Calu3 (cell line): ENCODE results near the gene ATOH8. TPM values are rescaled to one million over a fixed set of nuclear protein-coding genes. Genes with fewer than 3 reads are reported as not detected.

Experiments
- BruUV-seq: library from RNA; stranded (reverse); fragments of 400-500 nt; replicated peaks from 2 replicates; lab custom pipeline; 2021; lab: Mats Ljungman, UMichigan
- CTCF ChIA-PET: fragments of 300-600 bp; sonication (Branson Sonifier 250); formaldehyde crosslinking; loops from one replicate; lab custom pipeline; 2022; ENCODE audit warnings: antibody characterized with exemption; lab: Charles Lee
- DNase-seq: peaks from one replicate; pipeline ENCODE4 v3.0.0; 2022
- H3K27ac Mint-ChIP-seq: one replicate; pipeline ENCODE4 v1.8.0; 2022; ENCODE audit warnings: mixed read lengths; ENCODE audit not compliant: unreplicated experiment
- H3K27me3 Mint-ChIP-seq: one replicate; pipeline ENCODE4 v1.8.0; 2022; ENCODE audit warnings: mixed read lengths; ENCODE audit not compliant: unreplicated experiment
- H3K36me3 Mint-ChIP-seq: one replicate; pipeline ENCODE4 v1.8.0; 2022; ENCODE audit warnings: mild to moderate bottlenecking, moderate library complexity, mixed read lengths; ENCODE audit not compliant: insufficient read depth, unreplicated experiment
- H3K4me1 Mint-ChIP-seq: one replicate; pipeline ENCODE4 v1.8.0; 2022; ENCODE audit warnings: mild to moderate bottlenecking, low read depth, mixed read lengths; ENCODE audit not compliant: unreplicated experiment
- H3K4me3 Mint-ChIP-seq: one replicate; pipeline ENCODE4 v1.8.0; 2022; ENCODE audit warnings: mild to moderate bottlenecking, low read depth, moderate library complexity, mixed read lengths; ENCODE audit not compliant: unreplicated experiment
- H3K9me3 Mint-ChIP-seq: one replicate; pipeline ENCODE4 v1.8.0; 2022; ENCODE audit warnings: low read depth, mixed read lengths; ENCODE audit not compliant: unreplicated experiment
- intact Hi-C: fragments of 100-400 bp; cut with micrococcal nuclease; formaldehyde crosslinking; loops from one replicate; pipeline ENCODE4 v1.10.0; 2022; ENCODE audit not compliant: unreplicated experiment
- total RNA-seq: library from RNA; stranded (reverse); gene quantifications from 2 replicates; pipeline ENCODE4 v1.2.3, GENCODE V29; 2022
- TF ChIP-seq, protein P1 (sequence below): fragments of 200-600 bp; IDR thresholded peaks from one replicate; pipeline ENCODE4 v1.8.0; 2022; ENCODE audit warnings: antibody characterized with exemption; ENCODE audit not compliant: unreplicated experiment

Gene ATOH8
- total RNA-seq, 1 experiment from 2014 or later, result 0.19 TPM

DNA sequence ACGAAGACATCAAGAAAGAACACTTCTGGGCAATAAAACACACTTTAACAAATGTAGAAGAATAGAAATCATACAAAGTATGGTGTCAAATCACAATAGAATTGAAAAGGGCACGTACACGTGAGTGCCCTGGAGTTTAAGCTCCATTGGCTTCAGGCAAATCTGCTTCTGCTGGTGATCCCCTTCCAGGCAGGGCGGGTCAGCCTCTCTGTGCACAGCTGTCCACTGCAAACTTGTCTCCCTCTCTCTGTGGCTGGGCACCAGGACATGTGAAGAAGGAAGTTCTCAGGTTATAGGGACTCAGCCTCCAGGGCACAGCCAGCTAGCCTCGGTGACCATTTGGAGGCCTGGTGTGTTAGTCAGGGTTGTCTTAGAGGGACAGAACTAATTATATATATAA is 69.0 kb downstream of the ATOH8 start:
- H3K9me3 Mint-ChIP-seq, result no peaks in the 10 kb centered on the region
- intact Hi-C loops, result loop anchor here (10.0 kb wide), 1 partner anchor 552 kb away; no protein-coding TSS in a partner anchor
- no TSS peak for BruUV-seq

DNA sequence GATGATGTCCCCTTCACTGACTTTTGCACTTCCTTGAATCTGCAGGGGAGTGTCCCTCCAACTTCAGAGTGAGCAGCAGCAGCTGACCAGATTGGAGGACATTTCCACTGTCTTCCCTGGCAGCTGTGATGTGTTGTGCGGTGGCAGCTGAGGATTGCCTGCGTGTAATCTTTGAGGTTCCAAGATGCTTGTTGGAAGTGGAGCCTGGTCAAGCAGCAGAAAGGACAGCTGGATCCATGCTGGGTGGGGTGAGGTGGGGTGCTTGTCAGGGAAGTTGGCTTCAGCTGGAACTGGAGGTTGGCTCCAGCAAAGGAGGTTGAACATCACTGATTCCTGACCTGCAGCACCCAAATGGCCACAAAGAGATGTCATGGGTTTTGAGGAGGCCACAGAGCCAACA is 70.2 kb downstream of the ATOH8 start:
- TF ChIP-seq, protein P1, sequence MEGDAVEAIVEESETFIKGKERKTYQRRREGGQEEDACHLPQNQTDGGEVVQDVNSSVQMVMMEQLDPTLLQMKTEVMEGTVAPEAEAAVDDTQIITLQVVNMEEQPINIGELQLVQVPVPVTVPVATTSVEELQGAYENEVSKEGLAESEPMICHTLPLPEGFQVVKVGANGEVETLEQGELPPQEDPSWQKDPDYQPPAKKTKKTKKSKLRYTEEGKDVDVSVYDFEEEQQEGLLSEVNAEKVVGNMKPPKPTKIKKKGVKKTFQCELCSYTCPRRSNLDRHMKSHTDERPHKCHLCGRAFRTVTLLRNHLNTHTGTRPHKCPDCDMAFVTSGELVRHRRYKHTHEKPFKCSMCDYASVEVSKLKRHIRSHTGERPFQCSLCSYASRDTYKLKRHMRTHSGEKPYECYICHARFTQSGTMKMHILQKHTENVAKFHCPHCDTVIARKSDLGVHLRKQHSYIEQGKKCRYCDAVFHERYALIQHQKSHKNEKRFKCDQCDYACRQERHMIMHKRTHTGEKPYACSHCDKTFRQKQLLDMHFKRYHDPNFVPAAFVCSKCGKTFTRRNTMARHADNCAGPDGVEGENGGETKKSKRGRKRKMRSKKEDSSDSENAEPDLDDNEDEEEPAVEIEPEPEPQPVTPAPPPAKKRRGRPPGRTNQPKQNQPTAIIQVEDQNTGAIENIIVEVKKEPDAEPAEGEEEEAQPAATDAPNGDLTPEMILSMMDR, result no peak
- DNase-seq, result no peak
- Mint-ChIP-seq H3K4me3 (no peak overlapping the region), H3K36me3 (no peaks in the 10 kb centered on the region), H3K9me3 (no peaks in the 10 kb centered on the region), H3K27ac (no peak overlapping the region), H3K4me1 (peaks cover 18% of the 10 kb centered on the region), H3K27me3 (peaks cover 42% of the 10 kb centered on the region)
- CTCF ChIA-PET, result interaction anchor here (0.9 to 1.4 kb wide), 2 partner anchors 95 to 256 kb away, joined by 3 to 4 read pairs; no protein-coding TSS in a partner anchor
- no TSS peak for BruUV-seq
- intact Hi-C loops, result loop anchor here (10.0 kb wide), 1 partner anchor 551 kb away; no protein-coding TSS in a partner anchor

More for the DNA sequence above, 69.0 kb downstream of the ATOH8 start:
- H3K4me3 Mint-ChIP-seq, result no peak overlapping the region
- H3K36me3 Mint-ChIP-seq, result no peaks in the 10 kb centered on the region
- H3K4me1 Mint-ChIP-seq, result peaks cover 12% of the 10 kb centered on the region
- CTCF ChIA-PET, result no interaction called here
- TF ChIP-seq, protein P1, result no peak
- peaks cover 54% of the 10 kb centered on the region for H3K27me3 Mint-ChIP-seq
- DNase-seq, result no peak
- no peak overlapping the region for H3K27ac Mint-ChIP-seq

- H3K27ac Mint-ChIP-seq, result no peak overlapping the region
- no TSS peak for BruUV-seq
- peaks cover 15% of the 10 kb centered on the region for H3K27me3 Mint-ChIP-seq
- peaks cover 18% of the 10 kb centered on the region for H3K4me1 Mint-ChIP-seq
- peak overlapping the region; percentile 12 for H3K4me3 Mint-ChIP-seq
- peak; percentile 80 for DNase-seq
- H3K36me3 Mint-ChIP-seq, result no peaks in the 10 kb centered on the region
- TF ChIP-seq, protein P1, result peak; percentile 74
- intact Hi-C loops, result loop anchor here (1.0 to 10.0 kb wide), 3 partner anchors 192 to 548 kb away; no protein-coding TSS in a partner anchor
- H3K9me3 Mint-ChIP-seq, result no peaks in the 10 kb centered on the region
- CTCF ChIA-PET, result interaction anchor here (0.5 to 3.4 kb wide), 17 partner anchors 9 to 375 kb away, joined by 3 to 42 read pairs (median 3); partner anchors contain the start of genes POLR1A, PTCD3 and ST3GAL5
Observed at GRCh38 chr2:85826990-85827878, 73.4 kb downstream of the ATOH8 start.

DNA sequence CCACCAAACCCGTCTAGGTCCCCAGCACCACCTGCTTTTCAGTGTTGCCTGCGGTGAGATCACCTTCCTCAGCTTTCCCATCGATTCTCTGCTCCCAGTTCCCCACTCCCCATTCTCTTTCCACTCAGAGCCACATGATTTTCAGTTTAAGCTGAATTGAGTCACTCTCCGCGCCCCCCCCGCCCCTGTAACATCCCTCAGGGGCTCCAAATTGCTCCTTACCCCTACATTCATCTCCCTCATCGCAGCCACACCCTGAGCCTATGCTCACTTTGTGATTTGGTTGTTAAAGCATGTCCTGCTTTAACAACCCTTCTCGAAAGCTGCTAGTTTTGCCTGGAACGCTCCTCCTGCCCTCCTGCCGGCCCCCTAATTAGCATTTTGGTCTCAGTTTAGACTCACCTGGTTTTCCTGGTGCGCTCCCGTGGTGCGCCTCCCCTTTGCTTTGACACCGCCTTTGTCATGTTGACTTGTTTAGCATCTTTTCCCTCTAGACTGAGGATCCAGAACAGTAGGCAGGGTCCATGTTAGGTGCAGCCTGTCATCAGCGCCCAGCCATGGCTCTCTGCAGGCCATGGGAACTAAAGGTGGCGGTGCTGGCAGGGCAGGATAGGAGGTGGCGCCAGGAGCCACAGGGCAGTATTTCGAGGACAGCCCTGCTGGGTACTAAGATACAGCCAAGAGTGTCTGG is 74.2 kb downstream of the ATOH8 start:
- Mint-ChIP-seq H3K27ac (no peak overlapping the region), H3K4me1 (peaks cover 18% of the 10 kb centered on the region), H3K4me3 (peak overlapping the region; percentile 12), H3K27me3 (peaks cover 17% of the 10 kb centered on the region), H3K9me3 (no peaks in the 10 kb centered on the region), H3K36me3 (no peaks in the 10 kb centered on the region)
- CTCF ChIA-PET, result interaction anchor here (0.5 to 3.4 kb wide), 16 partner anchors 10 to 375 kb away, joined by 3 to 42 read pairs (median 3); partner anchors contain the start of genes POLR1A, PTCD3 and ST3GAL5
- no TSS peak for BruUV-seq
- intact Hi-C loops, result loop anchor here (1.0 to 10.0 kb wide), 3 partner anchors 191 to 547 kb away; no protein-coding TSS in a partner anchor
- TF ChIP-seq, protein P1, result no peak
- DNase-seq, result no peak
